Pons (tissue), 1 donor: ENCODE measurements around the gene URB1.
"Not testable (repeated sequence)": the region's sequence is repeated elsewhere in the genome, so short reads cannot be mapped to it uniquely, and the experiment has no call there.

ENCODE experiments used
- DNase-seq: peaks from one replicate; pipeline ENCODE4 v3.0.0-alpha.2; 2016; ENCODE audit warnings: low spot score

URB1 gene, protein sequence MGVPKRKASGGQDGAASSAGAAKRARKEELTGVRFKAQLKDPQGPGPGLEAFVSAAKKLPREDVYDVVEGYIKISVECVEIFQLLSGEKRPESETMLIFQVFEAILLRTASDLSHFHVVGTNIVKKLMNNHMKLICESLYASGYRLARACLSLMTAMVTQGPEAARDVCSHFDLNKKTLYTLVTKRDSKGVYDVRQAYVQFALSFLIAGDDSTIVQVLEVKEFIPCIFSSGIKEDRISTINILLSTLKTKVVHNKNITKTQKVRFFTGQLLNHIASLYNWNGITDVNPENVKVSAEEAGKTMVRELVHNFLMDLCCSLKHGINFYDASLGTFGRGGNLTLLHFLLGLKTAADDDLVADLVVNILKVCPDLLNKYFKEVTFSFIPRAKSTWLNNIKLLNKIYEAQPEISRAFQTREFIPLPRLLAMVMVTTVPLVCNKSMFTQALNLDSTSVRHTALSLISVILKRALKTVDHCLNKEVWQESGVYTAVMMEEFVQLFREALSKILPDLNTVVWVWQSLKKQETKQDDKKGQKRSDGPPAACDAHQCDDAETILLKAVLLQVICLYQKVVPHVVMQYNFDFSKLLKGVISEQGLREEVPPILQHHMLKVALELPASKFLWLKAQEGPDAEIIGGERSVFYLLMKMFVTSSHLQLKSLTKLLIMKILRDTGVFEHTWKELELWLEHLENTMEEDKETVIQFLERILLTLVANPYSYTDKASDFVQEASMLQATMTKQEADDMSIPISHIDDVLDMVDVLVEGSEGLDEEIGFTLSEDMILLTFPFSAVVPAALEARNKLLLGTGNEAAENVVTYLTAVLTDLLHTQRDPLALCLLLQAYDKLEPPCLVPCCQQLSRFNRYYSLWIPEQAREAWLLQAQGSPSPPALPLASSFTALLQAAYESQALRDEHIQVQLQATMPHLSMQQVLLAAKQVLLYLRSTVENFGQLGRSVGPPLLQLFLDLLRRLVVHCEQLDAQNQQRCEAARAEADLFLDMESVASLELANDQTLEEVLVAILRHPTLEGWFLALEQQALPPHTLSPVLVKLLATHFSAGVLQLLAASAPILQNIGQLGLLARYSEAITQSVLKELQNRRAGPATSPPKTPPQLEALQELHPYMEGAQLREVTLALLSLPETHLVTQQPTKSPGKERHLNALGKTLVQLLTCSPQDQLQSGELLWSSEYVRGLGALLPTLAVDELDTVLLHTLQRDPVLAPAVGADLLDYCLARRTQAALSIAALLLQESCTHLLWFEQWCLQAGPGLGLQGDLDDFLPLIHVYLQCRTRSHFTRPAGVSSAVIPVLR (N-terminal part only)

DNA sequence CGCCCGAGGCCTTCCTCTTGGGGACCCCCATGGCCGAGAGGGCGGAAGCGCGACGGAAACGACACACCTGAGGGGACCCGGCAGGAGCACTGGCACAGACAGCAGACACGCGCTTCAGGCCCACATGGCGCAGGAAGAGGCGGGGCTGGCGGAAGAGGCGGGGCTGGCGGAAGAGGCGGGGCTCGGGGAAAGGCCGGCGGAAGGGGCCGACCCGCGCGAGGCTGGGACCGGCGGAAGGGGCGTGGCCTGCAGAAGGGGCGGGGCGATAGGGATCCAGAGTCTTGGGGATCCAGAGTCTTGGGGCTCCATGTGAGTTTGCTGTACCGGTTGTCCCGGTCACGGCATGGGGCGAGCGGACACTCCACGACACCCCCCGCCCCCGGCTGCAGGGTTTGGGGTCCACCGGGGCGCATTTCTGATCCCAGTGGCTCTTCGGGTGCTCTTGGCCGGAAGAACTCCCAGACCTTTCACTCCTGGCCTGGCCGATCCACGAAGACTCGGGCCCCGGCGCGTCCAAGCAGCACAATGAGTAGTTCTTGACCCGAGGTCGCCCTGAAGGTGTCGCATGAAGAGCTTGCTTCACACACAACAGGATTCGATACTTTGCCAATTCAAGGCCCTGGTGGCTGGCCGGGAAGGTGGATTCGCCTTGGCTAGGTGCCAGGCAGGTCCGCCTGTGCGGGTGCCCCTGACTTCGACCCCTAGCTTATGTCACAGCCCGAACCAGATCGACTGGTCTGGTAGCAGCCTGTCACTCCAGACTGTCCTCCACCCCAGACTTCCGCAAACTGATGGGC is at the start of gene URB1:
Gene URB1, minus strand, starts transcription at position 133 of the 797 bp plus-strand sequence. Its CDS starts 102 bp downstream, at position 31.
- peak; percentile 79 for DNase-seq

DNA sequence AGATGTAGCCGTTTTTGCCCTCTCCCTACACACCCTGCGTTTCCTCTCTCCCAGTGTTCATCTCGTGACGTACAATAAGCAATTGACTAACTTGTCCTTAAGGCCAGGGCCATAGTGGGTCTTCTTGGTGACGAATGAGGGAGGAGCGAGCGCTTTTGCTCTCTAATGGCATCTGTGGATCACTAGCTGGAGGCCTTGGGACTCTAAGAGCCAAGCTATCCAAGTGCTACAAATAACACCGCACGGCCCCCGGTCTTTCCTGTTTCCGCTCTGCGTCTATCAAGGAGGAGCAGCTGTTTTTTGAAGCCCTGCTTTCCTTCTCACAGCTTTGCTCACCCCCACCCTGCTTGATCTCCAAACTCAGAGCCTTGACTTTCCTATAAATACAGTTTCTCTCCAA is 44.9 kb upstream of the URB1 start:
- no peak for DNase-seq

DNA sequence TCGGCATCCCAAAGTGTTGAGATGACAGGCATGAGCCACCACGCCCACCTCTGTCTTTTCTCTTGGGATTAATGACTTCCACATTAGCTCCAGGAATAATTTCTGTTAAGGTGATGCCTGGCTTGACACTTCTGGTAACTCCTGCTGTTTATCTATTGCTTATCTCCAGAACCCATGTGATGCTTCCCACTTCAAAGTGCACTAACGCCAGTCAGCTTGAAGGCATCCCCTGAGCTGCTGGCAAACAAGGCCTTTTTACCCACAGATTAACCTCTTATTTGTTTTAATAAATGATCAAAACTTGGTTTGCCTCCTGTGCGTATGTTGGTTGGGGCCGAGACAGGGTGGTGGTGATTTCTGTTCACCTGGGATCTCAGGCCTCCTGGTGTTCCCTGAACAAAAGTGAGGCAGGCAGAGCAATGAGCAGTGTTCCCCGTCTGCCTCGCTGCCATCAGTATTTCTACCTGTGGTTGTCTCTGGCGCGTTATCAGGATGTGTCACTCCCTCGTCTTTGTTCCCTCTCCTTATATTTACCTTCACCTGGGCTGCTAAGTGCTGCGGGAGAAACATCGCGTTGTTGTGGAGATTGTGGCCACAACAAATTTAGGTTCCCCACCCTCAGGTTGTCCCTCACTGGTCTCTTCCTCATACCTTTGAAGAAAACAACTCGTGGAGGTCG is 40.3 kb upstream of the URB1 start:
- DNase-seq, result not testable (repeated sequence)

DNA sequence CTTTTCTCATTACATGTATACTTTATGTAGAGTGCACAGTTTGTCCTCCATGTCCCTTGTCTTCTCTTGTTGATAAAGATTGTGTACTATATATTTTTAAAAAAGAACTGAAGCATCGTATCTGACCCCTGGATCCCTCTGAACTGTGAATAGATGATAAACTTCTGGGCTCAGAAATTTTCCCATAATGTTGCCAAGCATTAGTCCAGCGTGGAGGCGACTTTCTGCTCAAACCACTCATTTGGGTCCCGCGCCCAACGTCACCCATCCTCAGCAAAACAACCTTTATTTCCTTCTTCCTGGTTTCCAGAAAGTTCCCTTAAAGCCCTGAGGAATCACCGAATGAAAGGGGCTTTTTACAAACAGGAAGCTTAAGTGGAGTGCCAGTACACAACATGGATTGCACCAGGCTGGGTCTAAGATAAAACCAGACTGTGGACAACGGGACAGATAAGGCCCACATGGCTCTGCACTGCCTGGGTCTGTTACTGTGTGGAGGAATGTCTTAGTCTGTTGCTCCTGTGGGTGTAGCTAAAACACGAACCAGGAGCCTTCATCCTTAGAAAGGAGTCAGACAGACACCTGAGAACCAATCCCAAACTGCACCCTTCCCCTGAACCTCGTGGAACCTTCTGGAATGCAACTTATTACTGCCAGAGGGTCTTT is 35.3 kb upstream of the URB1 start:
- DNase-seq, result no peak

GRCh38 chr21:32426592-32427051 is 33.8 kb upstream of the URB1 start:
- peak; percentile 95 for DNase-seq

DNA sequence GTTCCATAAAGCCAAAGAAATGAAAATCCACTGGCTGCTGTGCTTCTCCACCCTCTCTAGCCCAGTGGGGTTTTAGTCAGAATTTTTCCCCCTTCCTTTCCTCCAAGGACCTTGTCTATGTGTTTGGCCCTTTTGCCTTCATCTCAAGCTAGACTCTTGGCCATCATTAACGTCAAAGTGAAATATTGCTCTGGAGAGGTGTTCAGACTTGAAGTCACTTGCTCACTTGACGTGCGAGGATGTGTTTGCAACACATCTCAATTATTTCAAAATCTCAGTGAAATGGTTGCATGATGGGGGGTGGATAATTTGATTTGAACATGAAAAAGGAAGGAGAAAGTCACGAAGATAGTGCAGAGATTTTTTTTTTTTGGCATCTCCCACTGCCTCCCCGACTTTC is 33.3 kb upstream of the URB1 start:
- peak; percentile 23 for DNase-seq

DNA sequence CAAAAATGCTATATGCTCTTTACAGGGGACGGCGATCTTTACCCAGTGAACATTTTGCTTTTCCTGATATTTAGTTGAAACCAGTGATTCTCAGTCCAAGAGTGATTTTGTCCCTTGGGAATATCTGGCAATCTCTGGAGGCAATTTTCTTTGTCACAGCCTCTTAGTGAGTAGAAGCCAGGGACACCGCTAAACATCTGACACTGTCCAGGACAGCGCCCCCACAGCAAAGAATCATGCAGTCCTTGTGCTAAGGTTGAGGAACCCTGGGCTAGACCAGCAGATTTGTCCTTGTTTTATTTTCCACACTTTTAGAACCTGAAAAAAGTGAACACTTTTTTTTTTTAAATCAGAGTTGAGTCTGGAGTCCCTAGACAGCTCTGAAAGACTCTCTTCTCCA is 32.8 kb upstream of the URB1 start:
- peak; percentile 29 for DNase-seq

DNA sequence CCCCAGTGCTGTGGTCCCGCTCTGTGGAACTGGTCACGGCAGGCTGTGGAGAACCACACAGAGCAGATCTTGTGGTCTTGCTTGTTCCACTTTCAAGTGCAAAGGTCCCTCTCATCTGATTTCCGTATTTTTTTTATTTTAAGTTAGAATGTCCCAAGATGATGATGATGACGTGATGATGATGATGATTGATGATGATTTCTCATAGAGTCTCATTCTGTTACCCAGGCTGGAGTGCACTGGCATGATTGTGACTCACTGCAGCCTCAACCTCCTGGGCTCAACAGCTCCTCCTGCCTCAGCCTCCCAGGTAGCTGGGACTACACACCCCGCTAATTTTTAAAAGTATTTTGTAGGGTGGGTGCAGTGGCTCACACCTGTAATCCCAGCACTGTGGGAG is 31.9 kb upstream of the URB1 start:
- no peak for DNase-seq

- no peak for DNase-seq
These were observed 31.4 kb upstream of the URB1 start for GRCh38 chr21:32424191-32424535.

GRCh38 chr21:32423320-32424190 is 30.7 kb upstream of the URB1 start:
- DNase-seq, result peak; percentile 58

DNA sequence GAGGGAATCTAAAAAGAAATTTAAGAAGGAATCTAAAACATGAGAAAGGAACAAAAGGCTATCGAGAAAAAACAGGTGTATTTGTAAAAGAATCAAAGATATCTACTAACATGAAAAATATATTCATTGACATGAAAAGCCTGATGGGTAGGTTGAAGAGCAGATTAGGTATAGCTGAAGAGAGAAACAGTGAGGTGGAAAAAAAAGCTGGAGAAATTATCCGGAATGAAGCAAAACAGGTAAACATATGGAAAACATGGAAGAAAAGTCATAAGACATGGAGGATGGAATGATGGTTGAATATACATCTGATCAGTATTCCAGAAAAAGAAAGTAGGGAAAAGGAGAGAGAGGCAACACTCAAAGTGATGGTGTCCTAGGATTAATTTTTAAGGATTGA is 29.3 kb upstream of the URB1 start:
- DNase-seq, result no peak

DNA sequence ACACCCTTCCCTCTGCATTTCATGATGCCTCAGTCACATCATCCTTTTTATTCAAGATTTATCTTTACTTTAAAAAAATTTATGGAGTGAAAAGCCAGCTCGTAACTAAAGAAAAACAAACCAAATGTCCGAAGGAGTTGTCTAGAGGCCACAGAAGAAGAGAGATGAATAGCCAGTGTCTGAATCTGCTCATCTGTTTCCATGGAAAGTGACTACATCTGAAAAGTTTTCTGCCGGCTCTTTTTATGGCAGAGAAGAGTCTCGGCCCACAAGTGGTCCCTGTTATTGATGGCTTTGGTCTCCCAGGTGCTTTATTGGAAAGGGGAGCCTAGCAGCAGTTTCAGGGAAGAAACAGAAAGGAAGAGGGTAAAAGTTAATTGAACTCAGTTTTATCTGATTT is 25.3 kb upstream of the URB1 start:
- DNase-seq, result no peak

GRCh38 chr21:32415451-32416398 is 22.9 kb upstream of the URB1 start:
- DNase-seq, result no peak

GRCh38 chr21:32414579-32415358 is 22.0 kb upstream of the URB1 start:
- DNase-seq, result peak; percentile 81

DNA sequence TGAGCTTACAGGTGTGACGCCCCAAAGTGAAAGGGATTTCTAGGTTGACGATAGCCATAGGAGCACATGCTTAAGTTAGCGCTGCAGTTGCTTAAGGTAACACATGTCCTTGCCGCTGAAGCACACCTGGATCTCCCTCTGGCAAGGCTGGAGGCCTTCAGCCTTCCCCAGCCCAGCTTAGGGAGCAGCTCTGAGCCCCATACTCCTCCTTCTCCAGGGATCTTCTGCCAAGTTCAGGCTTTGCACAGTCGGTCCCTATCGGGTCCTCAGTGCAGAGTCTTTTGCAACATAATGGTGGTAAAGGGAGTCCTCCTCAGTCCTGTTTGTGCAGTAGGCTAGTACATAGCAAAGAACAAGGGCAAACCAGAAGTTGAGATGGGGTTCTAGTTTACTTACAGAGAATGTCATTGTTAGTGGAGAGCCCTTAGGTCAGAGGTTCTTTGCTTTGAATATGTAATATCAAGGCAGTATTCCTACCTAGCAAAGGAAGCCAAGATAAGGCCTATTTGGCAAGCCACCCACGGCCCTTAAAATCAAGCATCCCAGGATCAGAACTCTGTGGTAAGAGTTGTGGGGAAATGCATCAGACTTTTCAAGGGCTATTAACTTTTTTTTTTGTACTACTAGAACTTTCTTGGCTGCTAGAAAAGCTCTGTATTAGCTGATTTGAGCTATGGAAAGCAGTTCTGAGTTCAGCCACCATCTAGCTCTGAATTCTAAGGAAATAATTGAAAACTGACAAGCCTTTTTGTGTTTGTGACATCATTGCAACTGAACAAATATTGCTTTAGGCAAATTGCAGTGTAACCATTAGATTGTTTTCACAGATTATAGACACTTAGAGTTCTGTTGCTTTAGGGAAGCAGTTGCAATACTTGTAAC is 21.1 kb upstream of the URB1 start:
- peak; percentile 63 for DNase-seq

- DNase-seq, result peak; percentile 44
These were observed 20.2 kb upstream of the URB1 start for GRCh38 chr21:32413015-32413504.
